H1 (cell line): ENCODE data around the gene STRN4. TPM values are rescaled to one million over a fixed set of nuclear protein-coding genes. Genes with fewer than 3 reads are reported as not detected.

Experiments
- CTCF ChIA-PET: fragments of 300-600 bp; sonication (Branson Sonifier 250); formaldehyde crosslinking; loops from one replicate; lab custom pipeline; 2021; ENCODE audit not compliant: partially characterized antibody; lab: Charles Lee
- POLR2A ChIA-PET: fragments of 300-600 bp; sonication (Branson Sonifier 250); formaldehyde crosslinking; loops from one replicate; lab custom pipeline; 2021; ENCODE audit warnings: inconsistent platforms; ENCODE audit not compliant: partially characterized antibody; lab: Charles Lee
- DNase-seq, 2 experiments: peaks; one replicate each; pipeline versions ENCODE4 v3.0.0 to v3.0.0-alpha.2; 2010 to 2022; ENCODE audit warnings: low spot score in 2 of 2, low read depth in 1 of 2, mixed read lengths in 1 of 2
- FAIRE-seq: peaks from 2 replicates; lab custom pipeline; 2011; peaks lifted over from hg19 to GRCh38; lab: Jason Lieb, UNC
- H2AFZ ChIP-seq: 2 replicates; pipeline ENCODE4 v1.8.1; 2012; ENCODE audit warnings: low read length, inconsistent platforms
- H2AK5ac ChIP-seq: 2 replicates; pipeline ENCODE4 v1.6.1; 2013; ENCODE audit warnings: low read depth, low read length
- H2BK120ac ChIP-seq: replicated peaks from 2 replicates; pipeline ENCODE3; 2013; ENCODE audit warnings: low read depth, low read length, inconsistent platforms
- H2BK12ac ChIP-seq: 2 replicates; pipeline ENCODE4 v1.6.1; 2013; ENCODE audit warnings: low read depth, low read length
- H2BK15ac ChIP-seq: 2 replicates; pipeline ENCODE4 v1.6.1; 2013; ENCODE audit warnings: low read length
- H2BK20ac ChIP-seq: 2 replicates; pipeline ENCODE4 v1.6.1; 2013; ENCODE audit warnings: low read length
- H2BK5ac ChIP-seq: 2 replicates; pipeline ENCODE4 v1.6.1; 2013; ENCODE audit warnings: low read depth, low read length
- H3K14ac ChIP-seq: 2 replicates; pipeline ENCODE4 v1.6.1; 2013; ENCODE audit warnings: inconsistent platforms; ENCODE audit not compliant: insufficient read length
- H3K18ac ChIP-seq: 2 replicates; pipeline ENCODE4 v1.6.1; 2013; ENCODE audit warnings: low read length; ENCODE audit errors: extremely low read depth
- H3K23ac ChIP-seq: 2 replicates; pipeline ENCODE4 v1.6.1; 2013; ENCODE audit warnings: inconsistent platforms; ENCODE audit not compliant: insufficient read length
- H3K23me2 ChIP-seq: 2 replicates; pipeline ENCODE4 v1.6.1; 2013; ENCODE audit warnings: low read depth, low read length
- H3K27ac ChIP-seq: 2 replicates; pipeline ENCODE4 v1.6.1; 2011; ENCODE audit warnings: low read depth, low read length, inconsistent platforms
- H3K27me3 ChIP-seq, 4 experiments: replicated peaks in 1 of 4; 1 replicate in 1 of 4; 2 replicates in 3 of 4; pipeline versions ENCODE4 v1.6.1 to v1.8.1; 2011 to 2013; ENCODE audit warnings: low read length in 3 of 4, mild to moderate bottlenecking in 3 of 4, inconsistent platforms in 2 of 4, mixed read lengths in 2 of 4, moderate library complexity in 1 of 4; ENCODE audit not compliant: control insufficient read depth in 3 of 4, insufficient read depth in 3 of 4; ENCODE audit errors: extremely low read depth in 1 of 4
- H3K36me3 ChIP-seq, 4 experiments: 2 replicates each; pipeline versions ENCODE4 v1.6.1 to v1.8.1; 2011 to 2013; ENCODE audit warnings: mild to moderate bottlenecking in 4 of 4, low read length in 3 of 4, moderate library complexity in 2 of 4, control low read depth in 1 of 4, inconsistent platforms in 1 of 4; ENCODE audit not compliant: insufficient read depth in 4 of 4, control insufficient read depth in 2 of 4
- H3K4ac ChIP-seq: replicated peaks from 2 replicates; pipeline ENCODE3; 2013; ENCODE audit warnings: low read length, low read depth, mixed read lengths, inconsistent platforms; ENCODE audit not compliant: insufficient read length
- H3K4me1 ChIP-seq, 4 experiments: replicated peaks in 1 of 4; 1 replicate in 1 of 4; 2 replicates in 3 of 4; pipeline versions ENCODE4 v1.6.1 to v1.8.1; 2011 to 2013; ENCODE audit warnings: low read length in 3 of 4, inconsistent platforms in 2 of 4, mixed read lengths in 1 of 4; ENCODE audit not compliant: insufficient read depth in 4 of 4, control insufficient read depth in 3 of 4
- H3K4me2 ChIP-seq, 2 experiments: 2 replicates each; pipeline versions ENCODE4 v1.6.1 to v1.8.1; 2011 to 2013; ENCODE audit warnings: low read depth in 2 of 2, low read length in 2 of 2, control low read depth in 1 of 2, inconsistent platforms in 1 of 2, mild to moderate bottlenecking in 1 of 2; ENCODE audit not compliant: insufficient read depth in 1 of 2
- H3K4me3 ChIP-seq, 4 experiments: fragments of 200-600, 300-600 bp in 1 of 4; sonication (generic), shearing (Covaris generic), sonication (Bioruptor Twin) in 1 of 4; 2 replicates each; pipeline versions ENCODE4 v1.5.1 to v1.8.1; 2011 to 2016; ENCODE audit warnings: low read length in 4 of 4, low read depth in 3 of 4, control low read depth in 2 of 4, inconsistent platforms in 2 of 4, mild to moderate bottlenecking in 2 of 4, mixed read lengths in 1 of 4, moderate library complexity in 1 of 4; ENCODE audit not compliant: insufficient read depth in 2 of 4; ENCODE audit errors: extremely low read depth in 1 of 4
- H3K56ac ChIP-seq: replicated peaks from 2 replicates; pipeline ENCODE3; 2013; ENCODE audit warnings: low read depth, mild to moderate bottlenecking, mixed read lengths, low read length, inconsistent platforms; ENCODE audit not compliant: insufficient read length
- H3K79me1 ChIP-seq: 2 replicates; pipeline ENCODE4 v1.6.1; 2013; ENCODE audit warnings: low read depth, low read length, control low read depth
- H3K79me2 ChIP-seq, 2 experiments: 2 replicates each; pipeline versions ENCODE4 v1.6.1 to v1.8.1; 2012 to 2013; ENCODE audit warnings: low read length in 2 of 2, mild to moderate bottlenecking in 2 of 2, inconsistent platforms in 1 of 2; ENCODE audit not compliant: insufficient read depth in 2 of 2, control insufficient read depth in 1 of 2
- H3K9ac ChIP-seq, 4 experiments: replicated peaks in 1 of 4; 1 replicate in 1 of 4; 2 replicates in 3 of 4; pipeline versions ENCODE4 v1.6.1 to v1.8.1; 2011 to 2013; ENCODE audit warnings: low read depth in 3 of 4, low read length in 3 of 4, control low read depth in 2 of 4, mild to moderate bottlenecking in 2 of 4, moderate library complexity in 2 of 4, inconsistent platforms in 1 of 4; ENCODE audit errors: extremely low read depth in 1 of 4
- H3K9me3 ChIP-seq, 2 experiments: 2 replicates each; pipeline versions ENCODE4 v1.6.1 to v1.8.1; 2012 to 2013; ENCODE audit warnings: mild to moderate bottlenecking in 2 of 2, moderate library complexity in 2 of 2, control low read depth in 1 of 2, inconsistent platforms in 1 of 2, low read depth in 1 of 2, low read length in 1 of 2, mixed read lengths in 1 of 2; ENCODE audit not compliant: insufficient read depth in 2 of 2
- H4K20me1 ChIP-seq, 2 experiments: replicated peaks in 1 of 2; 2 replicates each; pipeline versions ENCODE3 to v1.8.1; 2011 to 2013; ENCODE audit warnings: inconsistent platforms in 2 of 2, low read length in 2 of 2, mild to moderate bottlenecking in 1 of 2; ENCODE audit not compliant: insufficient read depth in 2 of 2, control insufficient read depth in 1 of 2
- H4K5ac ChIP-seq: 2 replicates; pipeline ENCODE4 v1.6.1; 2013; ENCODE audit warnings: low read length, low read depth, mixed read lengths, inconsistent platforms; ENCODE audit not compliant: insufficient read length
- H4K8ac ChIP-seq: 2 replicates; pipeline ENCODE4 v1.8.0; 2013; ENCODE audit warnings: mild to moderate bottlenecking, moderate library complexity, low read length, inconsistent platforms; ENCODE audit not compliant: insufficient read depth; ENCODE audit errors: extremely low read depth
- H4K91ac ChIP-seq: replicated peaks from 2 replicates; pipeline ENCODE3; 2013; ENCODE audit warnings: low read length, mixed read lengths, inconsistent platforms; ENCODE audit not compliant: insufficient read length
- POLR2A ChIP-seq, 2 experiments: IDR thresholded peaks; 1 replicate in 1 of 2; 2 replicates in 1 of 2; pipeline ENCODE4 v1.6.1; 2011; ENCODE audit warnings: low read depth in 2 of 2, low read length in 2 of 2, mild to moderate bottlenecking in 2 of 2; ENCODE audit errors: control extremely low read depth in 1 of 2
- POLR2AphosphoS5 ChIP-seq: IDR thresholded peaks from 2 replicates; pipeline ENCODE4 v1.6.1; 2011; ENCODE audit warnings: low read depth, low read length
- RFX5 ChIP-seq: IDR thresholded peaks from 2 replicates; pipeline ENCODE4 v1.6.1; 2011; ENCODE audit warnings: low read depth, low read length, improper control_type of control experiment, borderline replicate concordance
- WGBS, 2 experiments: shearing (Covaris generic) in 1 of 2; methylation state at CpG; one replicate each; pipeline versions ENCODE4 v1.1.6 to v1.1.7; 2013 to 2015; ENCODE audit warnings: low lambda C conversion rate in 2 of 2, mixed read lengths in 2 of 2, inconsistent platforms in 1 of 2, low coverage in 1 of 2, missing lambda C conversion rate in 1 of 2; ENCODE audit not compliant: insufficient replicate concordance in 2 of 2, insufficient coverage in 1 of 2, insufficient read length in 1 of 2; ENCODE audit errors: extremely low coverage in 1 of 2, missing lambda C conversion rate in 1 of 2; 5-methylcytosine and 5-hydroxymethylcytosine counted together
- polyA plus RNA-seq, 7 experiments: library from polyadenylated mRNA; depleted of rRNA in 3 of 7; stranded (reverse) in 5 of 7; unstranded in 2 of 7; fragments of >200 nt in 5 of 7; fragments of 200-250 nt in 2 of 7; gene quantifications; 1 replicate in 5 of 7; 2 replicates in 1 of 7; 4 replicates in 1 of 7; pipeline versions ENCODE4 v1.2.1 to v1.2.3, GENCODE V29; 2011 to 2013; ENCODE audit warnings: missing spikeins in 2 of 7, mixed read lengths in 2 of 7
- total RNA-seq: library from RNA; stranded (reverse); fragmentation: NEBNext Ultra II Directional; extraction: Animal tissue kit (Norgen Biotek cat#: 25700); gene quantifications from 2 replicates; pipeline ENCODE4 v1.2.1, GENCODE V29; 2021

Gene STRN4
- total and polyA plus RNA-seq, 2 of the 8 experiments (the other 6 are each of a cell fraction or from before 2014, with no cell fraction given) = 120 to 187 TPM

GRCh38 chr19:46782355-46783019, 36.2 kb upstream of the STRN4 start:
- Histone ChIP-seq H3K79me2 (peaks cover 23 to 58% of the 10 kb centered on the region in 2 experiments), H4K5ac (no peak overlapping the region), H2AFZ (no peak overlapping the region), H2BK12ac (no peak overlapping the region), H3K23ac (no peak overlapping the region), H3K4me3 (no peak overlapping the region), H4K20me1 (peaks cover 22 to 35% of the 10 kb centered on the region in 2 experiments), H3K18ac (no peak overlapping the region), H3K79me1 (peaks cover 8% of the 10 kb centered on the region), H3K4me1 (peaks cover 6 to 21% (median 10%) of the 10 kb centered on the region in 4 experiments; a peak in 6 of 7 replicates), H3K4me2 (no peak overlapping the region; a peak in 1 of 4 replicates), H3K9me3 (no peaks in the 10 kb centered on the region), H4K91ac (no peak overlapping the region), H3K56ac (no peak overlapping the region), H2BK120ac (no peak overlapping the region), H2AK5ac (no peak overlapping the region), H3K14ac (no peak overlapping the region), H3K27me3 (no peaks in the 10 kb centered on the region), H3K23me2 (peaks cover 14% of the 10 kb centered on the region), H2BK15ac (no peak overlapping the region), H3K9ac (no peak overlapping the region; a peak in 1 of 7 replicates), H3K4ac (no peak overlapping the region), H3K27ac (no peak overlapping the region), H2BK20ac (no peak overlapping the region), H3K36me3 (peaks cover 32 to 80% (median 49%) of the 10 kb centered on the region in 4 experiments), H2BK5ac (no peak overlapping the region; the same call in 1 of the 2 replicates), H4K8ac (no peak overlapping the region)
- POLR2A ChIA-PET = interaction anchor here (1.0 to 18.4 kb wide), 4 partner anchors 9 to 45 kb away, joined by 3 to 333 read pairs (median 40); no protein-coding TSS in a partner anchor
- 95% methylated on average over 7 of the region's 7 CpGs; no CpG with 5 or more reads in 1 of the 2 experiments for WGBS, 2 experiments
- TF ChIP-seq POLR2AphosphoS5 (0 out of 2 replicates have a peak, but pooled peaks have one; percentile 14), POLR2A (IDR thresholded peaks at IDR 0.05; ENCODE audit: control extremely low read depth in 1 of 2, low read depth in 2 of 2, low read length in 2 of 2) (peak in 1 of 2 experiments; percentile 3; a peak in 1 of 3 replicates), RFX5 (no peak)
- no peak for DNase-seq
- CTCF ChIA-PET = interaction anchor here (0.5 to 4.1 kb wide), 6 partner anchors 13 to 792 kb away, joined by 3 to 25 read pairs (median 4); no protein-coding TSS in a partner anchor
- no peak for FAIRE-seq
